Measurements from ENCODE around the gene STX7. TPM values are rescaled to one million over a fixed set of nuclear protein-coding genes. Genes with fewer than 3 reads are reported as not detected.

Gene STX7
- total RNA-seq, 4 donors from 2014 or later, result 45.7 to 70.6 (median 53.2) TPM

DNA sequence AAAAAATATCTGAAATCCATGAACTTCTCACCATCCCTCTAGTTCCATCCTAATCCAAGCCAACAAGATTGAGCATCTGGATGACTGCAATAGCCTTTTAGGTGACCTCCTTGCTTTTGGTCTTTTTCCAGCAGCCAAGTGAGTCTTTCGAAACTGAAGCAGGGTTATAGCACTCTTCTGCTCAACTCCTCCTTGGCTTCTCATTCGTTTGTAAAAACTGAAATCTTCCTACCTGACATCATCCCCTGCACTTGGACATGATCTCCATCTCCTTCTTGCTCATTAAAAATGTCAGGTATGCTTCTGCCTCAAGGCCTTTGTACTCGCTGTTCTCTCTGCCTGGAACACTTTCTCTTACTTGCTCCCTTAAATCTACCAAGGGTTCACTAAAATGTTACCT, 46.0 kb downstream of the STX7 start:
- no peaks in the 10 kb centered on the region for H3K27me3 ChIP-seq
- no peaks in the 10 kb centered on the region for H3K9me3 ChIP-seq
- H3K4me3 ChIP-seq (replicated peaks in 1 of 3), result no peak overlapping the region
- no peak for DNase-seq
- no peaks in the 10 kb centered on the region for H3K4me1 ChIP-seq
- WGBS, 2 donors, result 71 to 76% methylated on average over 3 of the region's 3 CpGs
- TF ChIP-seq CTCF (IDR thresholded peaks at IDR 0.05) (no peak), POLR2A (IDR thresholded peaks at IDR 0.05) (no peak)
- intact Hi-C loops (cut with DNase I), result no loop called here
- H3K27ac ChIP-seq, result no peak overlapping the region
- H3K36me3 ChIP-seq, result peaks cover 23 to 27% of the 10 kb centered on the region in 2 donors

DNA sequence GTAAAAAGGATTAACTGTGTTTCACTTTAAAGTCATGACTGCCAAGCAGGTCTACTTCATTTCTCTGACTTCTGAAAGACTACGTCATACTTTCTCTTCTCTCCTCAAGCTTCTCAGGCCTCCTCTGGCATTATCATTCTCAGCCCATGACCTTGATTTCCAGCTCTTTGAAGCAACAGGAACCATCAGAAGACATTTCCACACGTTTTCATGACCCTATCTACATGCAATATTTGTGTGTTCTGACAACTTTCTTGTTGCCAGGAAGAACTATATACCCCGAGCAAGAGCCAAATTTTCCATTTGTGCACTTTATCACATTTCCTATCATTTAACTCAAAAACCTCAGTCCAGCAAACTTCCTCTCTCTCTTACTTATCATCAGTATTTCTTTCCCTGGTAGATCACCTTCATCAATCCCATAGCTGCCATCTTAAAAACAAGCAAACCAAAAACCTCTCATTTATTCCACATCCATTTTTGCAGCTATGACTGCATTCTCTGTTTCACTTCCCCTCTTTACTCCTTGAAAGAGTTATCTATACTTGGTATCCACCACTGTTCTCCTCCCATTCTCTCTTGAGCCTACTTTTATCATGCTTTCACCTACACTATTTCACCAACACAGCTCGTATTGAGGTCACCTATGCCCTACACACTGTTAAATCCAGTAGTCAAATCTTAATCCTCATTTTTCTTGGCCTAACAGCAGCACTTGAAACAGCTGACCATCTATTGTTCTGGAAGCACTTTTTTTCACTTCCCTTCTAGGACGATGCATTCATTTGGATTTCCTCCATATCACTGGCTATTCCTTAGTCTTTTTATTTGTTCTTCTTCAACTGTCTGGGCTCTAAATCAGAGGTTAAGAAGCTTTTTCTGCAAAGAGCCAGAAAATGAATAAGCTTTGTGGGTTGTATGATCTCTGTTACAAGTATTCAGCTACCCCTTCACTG, 47.1 kb downstream of the STX7 start:
- H3K27ac ChIP-seq, result no peak overlapping the region
- no peak for DNase-seq
- no peaks in the 10 kb centered on the region for H3K4me1 ChIP-seq
- H3K9me3 ChIP-seq, result no peaks in the 10 kb centered on the region
- peaks cover 34 to 37% of the 10 kb centered on the region in 2 donors for H3K36me3 ChIP-seq
- TF ChIP-seq POLR2A (IDR thresholded peaks at IDR 0.05), result no peak
- no peak for TF ChIP-seq CTCF (IDR thresholded peaks at IDR 0.05)
- H3K4me3 ChIP-seq (replicated peaks in 1 of 3), result no peak overlapping the region
- H3K27me3 ChIP-seq, result no peaks in the 10 kb centered on the region
- WGBS, 2 donors, result 80 to 85% methylated on average over 5 of the region's 5 CpGs
- intact Hi-C loops (cut with DNase I), result no loop called here

DNA sequence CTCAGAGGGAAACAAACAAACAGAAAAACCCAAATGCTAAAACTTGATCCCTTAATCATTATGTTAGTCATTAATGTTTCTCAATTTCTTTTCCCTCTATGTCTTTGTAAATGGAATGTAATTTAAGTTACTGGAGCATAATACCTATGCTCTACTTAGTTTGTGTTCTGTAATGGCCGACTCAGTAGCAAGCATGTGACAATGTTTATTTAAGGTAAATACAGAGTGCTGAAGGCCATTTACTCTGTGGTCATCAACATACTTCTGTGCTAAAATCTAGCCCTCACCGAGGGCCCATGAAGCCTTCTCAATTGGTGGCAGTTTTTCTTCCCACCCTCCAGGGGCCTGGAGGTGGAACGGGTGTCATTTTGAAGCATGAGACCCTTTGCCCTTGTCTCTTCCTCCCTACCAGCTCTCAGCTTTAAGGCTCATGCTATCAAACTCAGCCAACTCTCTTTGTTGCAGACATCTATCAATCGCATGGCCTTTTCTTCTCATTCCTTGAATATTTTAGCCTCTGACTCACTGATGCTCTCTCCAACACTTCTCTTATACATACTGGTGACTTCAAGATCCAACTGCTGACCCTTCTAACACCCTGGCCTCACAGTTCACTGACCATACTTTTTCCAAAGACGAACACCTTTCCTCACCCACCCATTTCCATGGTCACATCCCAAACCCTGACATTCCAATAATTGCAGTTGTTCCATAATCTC, 48.2 kb downstream of the STX7 start:
- DNase-seq, result no peak
- intact Hi-C loops (cut with DNase I), result no loop called here
- WGBS, 2 donors, result 87 to 90% methylated on average over 5 of the region's 5 CpGs
- H3K27ac ChIP-seq, result no peak overlapping the region
- H3K4me3 ChIP-seq (replicated peaks in 1 of 3), result no peak overlapping the region
- no peaks in the 10 kb centered on the region for H3K27me3 ChIP-seq
- no peaks in the 10 kb centered on the region for H3K9me3 ChIP-seq
- H3K4me1 ChIP-seq, result no peaks in the 10 kb centered on the region
- TF ChIP-seq POLR2A (IDR thresholded peaks at IDR 0.05) (no peak), CTCF (IDR thresholded peaks at IDR 0.05) (no peak)
- H3K36me3 ChIP-seq, result peaks cover 36 to 37% of the 10 kb centered on the region in 2 donors

DNA sequence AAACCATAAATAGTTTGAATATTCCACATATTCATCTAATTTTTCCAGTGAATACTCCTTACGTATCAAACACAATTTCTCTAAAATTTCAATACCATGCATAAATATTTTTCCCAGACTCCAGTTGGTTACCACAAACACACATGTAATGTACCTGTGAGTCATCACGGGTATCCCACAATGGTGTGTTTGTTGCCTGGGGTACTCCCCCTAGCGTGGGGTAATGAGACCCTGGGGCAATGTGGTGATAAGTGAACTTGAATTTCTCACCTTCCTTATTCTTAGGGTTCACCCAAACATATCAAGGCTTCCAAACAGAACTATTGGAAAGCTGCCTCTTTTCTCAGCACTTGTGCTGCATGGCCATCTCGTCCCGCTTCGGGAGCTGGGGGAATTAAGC, 51.0 kb downstream of the STX7 start:
- Histone ChIP-seq H3K27me3 (no peaks in the 10 kb centered on the region), H3K4me3 (replicated peaks in 1 of 3) (no peak overlapping the region), H3K4me1 (no peaks in the 10 kb centered on the region), H3K9me3 (no peaks in the 10 kb centered on the region), H3K27ac (no peak overlapping the region), H3K36me3 (peaks cover 31 to 39% of the 10 kb centered on the region in 2 donors)
- TF ChIP-seq POLR2A (IDR thresholded peaks at IDR 0.05) (no peak), CTCF (IDR thresholded peaks at IDR 0.05) (no peak)
- DNase-seq, result no peak
- 92 to 99% methylated on average over 6 of the region's 6 CpGs for WGBS, 2 donors
- intact Hi-C loops (cut with DNase I), result no loop called here

DNA sequence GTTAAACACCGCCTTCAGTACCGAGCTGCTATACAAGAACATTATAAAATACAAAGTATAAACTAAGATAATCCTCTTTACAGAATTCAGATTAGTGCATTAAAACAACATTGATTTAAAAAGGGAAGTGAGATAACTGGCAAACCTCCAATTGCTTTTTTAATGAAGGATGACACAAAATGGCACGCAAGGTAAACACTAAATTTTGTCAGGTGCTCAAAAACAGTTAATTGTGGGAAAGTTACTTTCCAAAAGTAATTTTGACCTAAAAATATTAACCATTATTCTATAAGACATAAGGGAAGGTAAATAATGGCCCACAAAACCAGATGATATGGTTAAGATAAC, 53.3 kb downstream of the STX7 start:
- no peaks in the 10 kb centered on the region for H3K27me3 ChIP-seq
- H3K36me3 ChIP-seq, result peaks cover 31 to 39% of the 10 kb centered on the region in 2 donors
- no peak overlapping the region for H3K27ac ChIP-seq
- no peak overlapping the region for H3K4me3 ChIP-seq (replicated peaks in 1 of 3)
- intact Hi-C loops (cut with DNase I), result no loop called here
- 95 to 96% methylated on average over 3 of the region's 3 CpGs for WGBS, 2 donors
- DNase-seq, result no peak
- H3K9me3 ChIP-seq, result no peaks in the 10 kb centered on the region
- H3K4me1 ChIP-seq, result no peaks in the 10 kb centered on the region
- TF ChIP-seq POLR2A (IDR thresholded peaks at IDR 0.05) (no peak), CTCF (IDR thresholded peaks at IDR 0.05) (no peak)

Data from thyroid gland (tissue), 4 donors.